Keratinocyte (primary cell): ENCODE measurements around the gene COL13A1. TPM values are rescaled to one million over a fixed set of nuclear protein-coding genes. Genes with fewer than 3 reads are reported as not detected.

Experiments
- DNase-seq: peaks from one replicate; pipeline ENCODE4 v3.0.0-alpha.2; 2011; ENCODE audit warnings: low read depth, missing footprints, low spot score
- FAIRE-seq: peaks from 2 replicates; lab custom pipeline; 2011; peaks lifted over from hg19 to GRCh38; lab: Jason Lieb, UNC
- H2AFZ ChIP-seq: 2 replicates; pipeline ENCODE4 v1.6.0; 2012; ENCODE audit warnings: low read length, control low read depth, inconsistent platforms; ENCODE audit not compliant: control insufficient read depth
- H3K27ac ChIP-seq: 2 replicates; pipeline ENCODE4 v1.5.1; 2011; ENCODE audit warnings: low read length; ENCODE audit not compliant: control insufficient read depth, insufficient read depth
- H3K27me3 ChIP-seq: 3 replicates; pipeline ENCODE4 v1.6.0; 2011; ENCODE audit warnings: low read length; ENCODE audit not compliant: control insufficient read depth, insufficient read depth; ENCODE audit errors: extremely low read depth
- H3K36me3 ChIP-seq, 2 experiments: 2 replicates in 1 of 2; 3 replicates in 1 of 2; pipeline ENCODE4 v1.5.1; 2011; ENCODE audit warnings: low read length in 2 of 2, mild to moderate bottlenecking in 1 of 2; ENCODE audit not compliant: control insufficient read depth in 2 of 2, insufficient read depth in 2 of 2; ENCODE audit errors: extremely low read depth in 1 of 2
- H3K4me1 ChIP-seq: 3 replicates; pipeline ENCODE4 v1.5.1; 2011; ENCODE audit warnings: low read length; ENCODE audit not compliant: control insufficient read depth, insufficient read depth; ENCODE audit errors: extremely low read depth
- H3K4me2 ChIP-seq: 3 replicates; pipeline ENCODE4 v1.6.0; 2011; ENCODE audit warnings: low read depth, low read length; ENCODE audit not compliant: control insufficient read depth, insufficient read depth; ENCODE audit errors: extremely low read depth
- H3K4me3 ChIP-seq, 3 experiments: fragments of 200-600 bp in 1 of 3; sonication (generic) in 1 of 3; 2 replicates in 2 of 3; 3 replicates in 1 of 3; pipeline ENCODE4 v1.5.1; 2011 to 2016; ENCODE audit warnings: low read length in 3 of 3, mild to moderate bottlenecking in 3 of 3, control low read depth in 2 of 3, inconsistent platforms in 1 of 3, low read depth in 1 of 3, mixed read lengths in 1 of 3, mixed run types in 1 of 3, moderate library complexity in 1 of 3; ENCODE audit not compliant: control insufficient read depth in 2 of 3, insufficient read depth in 2 of 3; ENCODE audit errors: extremely low read depth in 1 of 3
- H3K79me2 ChIP-seq: 2 replicates; pipeline ENCODE4 v1.6.0; 2012; ENCODE audit warnings: low read length; ENCODE audit not compliant: control insufficient read depth, insufficient read depth
- H3K9ac ChIP-seq: 3 replicates; pipeline ENCODE4 v1.6.0; 2011; ENCODE audit warnings: low read length; ENCODE audit not compliant: control insufficient read depth, insufficient read depth; ENCODE audit errors: extremely low read depth
- H3K9me1 ChIP-seq: 3 replicates; pipeline ENCODE4 v1.6.0; 2011; ENCODE audit warnings: low read length; ENCODE audit not compliant: control insufficient read depth, insufficient read depth; ENCODE audit errors: extremely low read depth
- H3K9me3 ChIP-seq: 2 replicates; pipeline ENCODE4 v1.5.1; 2012; ENCODE audit warnings: low read depth, low read length; ENCODE audit not compliant: control insufficient read depth
- H4K20me1 ChIP-seq: 3 replicates; pipeline ENCODE4 v1.6.0; 2011; ENCODE audit warnings: low read length; ENCODE audit not compliant: control insufficient read depth, insufficient read depth; ENCODE audit errors: extremely low read depth
- EZH2 ChIP-seq: IDR thresholded peaks from one replicate; pipeline ENCODE4 v1.6.1; 2012; ENCODE audit warnings: inconsistent platforms, mild to moderate bottlenecking, low read length, moderate library complexity
- dilution Hi-C: fragments of 300-500 bp; cut with MboI; formaldehyde crosslinking; loops from one replicate; pipeline ENCODE4 v1.7.0; 2020; ENCODE audit warnings: low sequenced_read_pairs; ENCODE audit not compliant: extremely low pct_ligation_motif_present
- polyA plus RNA-seq, 5 experiments: library from polyadenylated mRNA; depleted of rRNA in 3 of 5; stranded (reverse) in 3 of 5; stranded (forward) in 1 of 5; unstranded in 1 of 5; fragments of >200 nt; gene quantifications; 1 replicate in 1 of 5; 2 replicates in 3 of 5; 3 replicates in 1 of 5; pipeline versions ENCODE4 v1.2.1 to v1.2.3, GENCODE V29; 2011 to 2012; ENCODE audit warnings: missing spikeins in 2 of 5, low read depth in 1 of 5, low replicate concordance in 1 of 5
- TF ChIP-seq, protein P1 (sequence below), 3 experiments: IDR thresholded peaks in 1 of 3; conservative IDR thresholded peaks in 1 of 3; optimal IDR thresholded peaks in 1 of 3; 2 replicates in 2 of 3; 3 replicates in 1 of 3; pipeline versions ENCODE3 to v1.5.1; 2011; ENCODE audit warnings: low read length in 3 of 3, mild to moderate bottlenecking in 3 of 3, moderate library complexity in 2 of 3, control low read depth in 1 of 3, inconsistent platforms in 1 of 3; ENCODE audit not compliant: insufficient read depth in 2 of 3; ENCODE audit errors: extremely low read depth in 1 of 3

The COL13A1 gene
- polyA plus RNA-seq, 1 donor (not counting 4 experiments of a cell fraction or from before 2014, with no cell fraction given) = 1.5 TPM

- no peaks in the 10 kb centered on the region for H3K4me1 ChIP-seq
- TF ChIP-seq, protein P1, sequence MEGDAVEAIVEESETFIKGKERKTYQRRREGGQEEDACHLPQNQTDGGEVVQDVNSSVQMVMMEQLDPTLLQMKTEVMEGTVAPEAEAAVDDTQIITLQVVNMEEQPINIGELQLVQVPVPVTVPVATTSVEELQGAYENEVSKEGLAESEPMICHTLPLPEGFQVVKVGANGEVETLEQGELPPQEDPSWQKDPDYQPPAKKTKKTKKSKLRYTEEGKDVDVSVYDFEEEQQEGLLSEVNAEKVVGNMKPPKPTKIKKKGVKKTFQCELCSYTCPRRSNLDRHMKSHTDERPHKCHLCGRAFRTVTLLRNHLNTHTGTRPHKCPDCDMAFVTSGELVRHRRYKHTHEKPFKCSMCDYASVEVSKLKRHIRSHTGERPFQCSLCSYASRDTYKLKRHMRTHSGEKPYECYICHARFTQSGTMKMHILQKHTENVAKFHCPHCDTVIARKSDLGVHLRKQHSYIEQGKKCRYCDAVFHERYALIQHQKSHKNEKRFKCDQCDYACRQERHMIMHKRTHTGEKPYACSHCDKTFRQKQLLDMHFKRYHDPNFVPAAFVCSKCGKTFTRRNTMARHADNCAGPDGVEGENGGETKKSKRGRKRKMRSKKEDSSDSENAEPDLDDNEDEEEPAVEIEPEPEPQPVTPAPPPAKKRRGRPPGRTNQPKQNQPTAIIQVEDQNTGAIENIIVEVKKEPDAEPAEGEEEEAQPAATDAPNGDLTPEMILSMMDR (optimal IDR thresholded peaks at IDR 0.05 in 1 of 3, IDR thresholded peaks at IDR 0.05 in 1 of 3, conservative IDR thresholded peaks at IDR 0.05 in 1 of 3; ENCODE audit: extremely low read depth in 1 of 3, insufficient read depth in 2 of 3, low read length in 3 of 3) = no peak
- TF ChIP-seq EZH2 = no peak
- H3K9ac ChIP-seq = no peak overlapping the region
- no peaks in the 10 kb centered on the region for H3K9me3 ChIP-seq
- dilution Hi-C loops = no loop called here
- H3K27ac ChIP-seq = no peak overlapping the region
- no peaks in the 10 kb centered on the region for H3K9me1 ChIP-seq
- H3K27me3 ChIP-seq = peaks cover 13% of the 10 kb centered on the region
- peaks cover 4% of the 10 kb centered on the region for H4K20me1 ChIP-seq
- FAIRE-seq = no peak
- no peak overlapping the region for H3K4me2 ChIP-seq
- H3K36me3 ChIP-seq = no peaks in the 10 kb centered on the region
- no peak overlapping the region for H3K4me3 ChIP-seq
- no peaks in the 10 kb centered on the region for H3K79me2 ChIP-seq
- no peak for DNase-seq
- no peak overlapping the region for H2AFZ ChIP-seq
Observed at GRCh38 chr10:69913606-69914382, 112.1 kb downstream of the COL13A1 start.

DNA sequence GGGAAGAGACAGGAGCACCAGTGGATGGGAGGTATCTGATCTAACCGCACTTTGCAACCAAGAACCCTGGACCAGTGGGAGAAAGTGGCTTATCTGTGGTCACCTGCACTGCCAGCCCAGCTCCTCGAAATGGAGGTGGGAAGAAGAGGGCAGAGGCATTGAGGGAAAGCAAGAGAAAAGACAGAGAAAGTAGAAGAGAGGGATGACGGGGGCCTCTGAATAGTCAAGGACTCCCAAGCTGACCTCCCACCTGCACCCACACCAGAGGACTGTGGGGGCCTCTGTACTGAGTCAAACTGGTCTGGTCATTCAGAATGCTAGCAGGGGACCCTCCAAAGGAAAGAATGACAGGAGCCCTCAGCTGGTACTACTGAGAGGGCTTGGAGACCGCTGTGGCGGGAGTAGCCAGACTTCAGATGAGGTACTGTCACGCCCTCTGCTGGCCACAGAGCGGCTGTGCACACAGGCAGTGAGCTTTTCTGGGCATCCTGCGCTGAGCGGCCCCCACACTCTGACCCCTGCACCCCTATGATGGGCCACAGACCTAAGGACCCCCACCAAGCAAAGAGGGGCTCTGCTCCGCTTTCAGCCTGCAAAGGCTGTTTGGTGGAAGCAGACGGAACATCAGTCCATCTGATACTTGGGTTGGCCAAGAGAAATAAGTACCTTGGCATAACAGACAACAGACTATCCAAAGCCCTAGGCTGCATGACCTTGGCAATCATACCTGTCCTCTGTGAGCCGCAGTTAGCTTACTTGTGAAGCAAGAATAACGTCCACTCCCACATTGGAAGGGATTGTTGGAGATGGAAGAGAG is 112.9 kb downstream of the COL13A1 start:
- Histone ChIP-seq H3K9ac (no peak overlapping the region), H4K20me1 (peaks cover 4% of the 10 kb centered on the region), H3K27ac (no peak overlapping the region), H3K4me3 (no peak overlapping the region), H2AFZ (no peak overlapping the region), H3K4me1 (no peaks in the 10 kb centered on the region), H3K27me3 (peaks cover 13% of the 10 kb centered on the region), H3K79me2 (no peaks in the 10 kb centered on the region), H3K4me2 (no peak overlapping the region), H3K36me3 (no peaks in the 10 kb centered on the region), H3K9me1 (no peaks in the 10 kb centered on the region), H3K9me3 (no peaks in the 10 kb centered on the region)
- FAIRE-seq = peak; percentile 78
- DNase-seq = no peak
- dilution Hi-C loops = no loop called here
- TF ChIP-seq, protein P1 (optimal IDR thresholded peaks at IDR 0.05 in 1 of 3, IDR thresholded peaks at IDR 0.05 in 1 of 3, conservative IDR thresholded peaks at IDR 0.05 in 1 of 3; ENCODE audit: extremely low read depth in 1 of 3, insufficient read depth in 2 of 3, low read length in 3 of 3) = peak; percentile 96 to 97 (median 97)
- TF ChIP-seq EZH2 = no peak
